Mesendoderm (in vitro differentiated cells): Measurements from ENCODE around the gene SWAP70.

ENCODE experiments used
- DNase-seq: peaks from one replicate; pipeline ENCODE4 v3.0.0; 2013
- H2AK5ac ChIP-seq: 2 replicates; pipeline ENCODE4 v1.6.1; 2013; ENCODE audit warnings: low read length, inconsistent platforms
- H2BK120ac ChIP-seq: 2 replicates; pipeline ENCODE4 v1.6.1; 2013; ENCODE audit warnings: low read depth, mild to moderate bottlenecking, low read length, moderate library complexity, mixed read lengths
- H2BK15ac ChIP-seq: replicated peaks from 2 replicates; pipeline ENCODE4 v1.6.1; 2013; ENCODE audit warnings: low read depth, mild to moderate bottlenecking, moderate library complexity
- H2BK5ac ChIP-seq: 2 replicates; pipeline ENCODE4 v1.6.1; 2013; ENCODE audit warnings: low read length, inconsistent platforms
- H3K18ac ChIP-seq: 2 replicates; pipeline ENCODE4 v1.6.1; 2013; ENCODE audit warnings: mild to moderate bottlenecking, low read length, mixed read lengths
- H3K23ac ChIP-seq: one replicate; pipeline ENCODE4 v1.6.1; 2013; ENCODE audit warnings: low read length
- H3K27ac ChIP-seq: 2 replicates; pipeline ENCODE4 v1.5.1; 2013; ENCODE audit warnings: low read depth, mild to moderate bottlenecking, inconsistent platforms, low read length, moderate library complexity
- H3K27me3 ChIP-seq: 2 replicates; pipeline ENCODE4 v1.6.1; 2013; ENCODE audit warnings: low read length, control low read depth, mild to moderate bottlenecking, inconsistent platforms; ENCODE audit not compliant: insufficient read depth, poor library complexity
- H3K36me3 ChIP-seq: 2 replicates; pipeline ENCODE4 v1.6.1; 2013; ENCODE audit warnings: low read length, inconsistent platforms; ENCODE audit not compliant: control insufficient read depth, insufficient read depth
- H3K4ac ChIP-seq: one replicate; pipeline ENCODE4 v1.6.1; 2013; ENCODE audit warnings: low read depth, mild to moderate bottlenecking, low read length, moderate library complexity
- H3K4me1 ChIP-seq: 2 replicates; pipeline ENCODE4 v1.6.1; 2013; ENCODE audit warnings: low read depth, low read length, inconsistent platforms; ENCODE audit not compliant: control insufficient read depth
- H3K4me2 ChIP-seq: 2 replicates; pipeline ENCODE4 v1.6.1; 2013; ENCODE audit warnings: low read length
- H3K4me3 ChIP-seq: 2 replicates; pipeline ENCODE4 v1.5.1; 2013; ENCODE audit warnings: mild to moderate bottlenecking, low read length
- H3K56ac ChIP-seq: one replicate; pipeline ENCODE4 v1.6.1; 2013; ENCODE audit warnings: low read length
- H3K79me1 ChIP-seq: 2 replicates; pipeline ENCODE4 v1.6.1; 2013; ENCODE audit warnings: low read length, inconsistent platforms
- H3K79me2 ChIP-seq: 2 replicates; pipeline ENCODE4 v1.6.1; 2013; ENCODE audit warnings: mild to moderate bottlenecking, low read length; ENCODE audit not compliant: control insufficient read depth, insufficient read depth
- H3K9ac ChIP-seq: 2 replicates; pipeline ENCODE4 v1.6.1; 2013; ENCODE audit warnings: low read length, inconsistent platforms
- H4K5ac ChIP-seq: one replicate; pipeline ENCODE4 v1.6.1; 2013; ENCODE audit warnings: low read length
- H4K8ac ChIP-seq: one replicate; pipeline ENCODE4 v1.6.1; 2013; ENCODE audit warnings: low read depth, mild to moderate bottlenecking, control low read depth, low read length, moderate library complexity
- WGBS: extraction: QIAGEN DNeasy Blood & Tissue Kit; methylation state at CpG from one replicate; pipeline ENCODE4 v1.1.7; 2013; ENCODE audit warnings: low lambda C conversion rate, missing lambda C conversion rate; ENCODE audit not compliant: insufficient coverage; ENCODE audit errors: extremely low coverage; 5-methylcytosine and 5-hydroxymethylcytosine counted together

SWAP70 gene

GRCh38 chr11:9759519-9760192, 95.8 kb downstream of the SWAP70 start:
- H2BK5ac ChIP-seq, result peak overlapping the region; percentile 68
- no peaks in the 10 kb centered on the region for H3K27me3 ChIP-seq
- no peak overlapping the region for H2BK15ac ChIP-seq
- peak overlapping the region; percentile 78 for H3K18ac ChIP-seq
- H3K56ac ChIP-seq, result peak overlapping the region; percentile 92
- H2BK120ac ChIP-seq, result no peak overlapping the region
- peak overlapping the region; percentile 76 for H3K9ac ChIP-seq
- DNase-seq, result no peak
- H3K36me3 ChIP-seq, result no peaks in the 10 kb centered on the region
- no peak overlapping the region for H3K27ac ChIP-seq
- peaks cover 4% of the 10 kb centered on the region for H3K4me1 ChIP-seq
- no peaks in the 10 kb centered on the region for H3K79me2 ChIP-seq
- H3K4me2 ChIP-seq, result no peak overlapping the region
- WGBS, result no CpG with 5 or more reads among the region's 10 CpGs
- H4K5ac ChIP-seq, result no peak overlapping the region
- peak overlapping the region; percentile 74 for H3K4ac ChIP-seq
- H3K23ac ChIP-seq, result no peak overlapping the region
- no peak overlapping the region for H3K4me3 ChIP-seq
- no peak overlapping the region for H2AK5ac ChIP-seq
- no peaks in the 10 kb centered on the region for H3K79me1 ChIP-seq
- H4K8ac ChIP-seq, result no peak overlapping the region

GRCh38 chr11:9760193-9760575, 96.3 kb downstream of the SWAP70 start:
- DNase-seq, result no peak
- H3K27ac ChIP-seq, result no peak overlapping the region
- no peak overlapping the region for H3K9ac ChIP-seq

GRCh38 chr11:9761441-9761945, 97.6 kb downstream of the SWAP70 start:
- no peaks in the 10 kb centered on the region for H3K79me1 ChIP-seq
- peaks cover 17% of the 10 kb centered on the region for H3K4me1 ChIP-seq
- H3K56ac ChIP-seq, result no peak overlapping the region
- H2AK5ac ChIP-seq, result no peak overlapping the region
- no peaks in the 10 kb centered on the region for H3K79me2 ChIP-seq
- H2BK120ac ChIP-seq, result no peak overlapping the region
- H2BK5ac ChIP-seq, result no peak overlapping the region
- H4K5ac ChIP-seq, result no peak overlapping the region
- no peak overlapping the region for H2BK15ac ChIP-seq
- no peak overlapping the region for H3K23ac ChIP-seq
- no peak overlapping the region for H4K8ac ChIP-seq
- no peaks in the 10 kb centered on the region for H3K36me3 ChIP-seq
- H3K9ac ChIP-seq, result no peak overlapping the region
- no peak overlapping the region for H3K27ac ChIP-seq
- no peak overlapping the region for H3K4ac ChIP-seq
- WGBS, result no CpG with 5 or more reads among the region's 6 CpGs
- DNase-seq, result no peak
- no peaks in the 10 kb centered on the region for H3K27me3 ChIP-seq
- H3K4me3 ChIP-seq, result no peak overlapping the region
- no peak overlapping the region for H3K18ac ChIP-seq
- H3K4me2 ChIP-seq, result no peak overlapping the region

More at GRCh38 chr11:9760193-9760575, 96.3 kb downstream of the SWAP70 start:
- no peak overlapping the region for H3K56ac ChIP-seq
- H3K79me1 ChIP-seq, result no peaks in the 10 kb centered on the region
- H3K4me2 ChIP-seq, result no peak overlapping the region
- no peak overlapping the region for H4K5ac ChIP-seq
- WGBS, result no CpG with 5 or more reads among the region's 3 CpGs
- H3K27me3 ChIP-seq, result no peaks in the 10 kb centered on the region
- H3K18ac ChIP-seq, result peak overlapping the region; percentile 34
- H2AK5ac ChIP-seq, result peak overlapping the region; percentile 27
- H3K79me2 ChIP-seq, result no peaks in the 10 kb centered on the region
- no peak overlapping the region for H3K4me3 ChIP-seq
- no peak overlapping the region for H3K23ac ChIP-seq
- H3K4me1 ChIP-seq, result peaks cover 8% of the 10 kb centered on the region
- H3K36me3 ChIP-seq, result no peaks in the 10 kb centered on the region
- no peak overlapping the region for H2BK120ac ChIP-seq
- no peak overlapping the region for H2BK5ac ChIP-seq
- H4K8ac ChIP-seq, result no peak overlapping the region
- H3K4ac ChIP-seq, result peak overlapping the region; percentile 38
- no peak overlapping the region for H2BK15ac ChIP-seq

- Histone ChIP-seq H3K23ac (no peak overlapping the region), H4K5ac (no peak overlapping the region), H2BK5ac (no peak overlapping the region), H3K36me3 (no peaks in the 10 kb centered on the region), H3K18ac (no peak overlapping the region), H3K4ac (no peak overlapping the region), H3K79me1 (no peaks in the 10 kb centered on the region), H3K27me3 (no peaks in the 10 kb centered on the region), H4K8ac (no peak overlapping the region), H3K56ac (no peak overlapping the region), H3K27ac (no peak overlapping the region), H2BK120ac (no peak overlapping the region), H3K9ac (no peak overlapping the region), H3K4me1 (peaks cover 17% of the 10 kb centered on the region), H2AK5ac (no peak overlapping the region), H3K79me2 (no peaks in the 10 kb centered on the region), H3K4me2 (no peak overlapping the region), H3K4me3 (no peak overlapping the region), H2BK15ac (no peak overlapping the region)
- no CpG with 5 or more reads among the region's 4 CpGs for WGBS
- DNase-seq, result no peak
These were observed 98.7 kb downstream of the SWAP70 start for GRCh38 chr11:9762531-9762930.

GRCh38 chr11:9763301-9763700, 99.4 kb downstream of the SWAP70 start:
- Histone ChIP-seq H3K36me3 (no peaks in the 10 kb centered on the region), H3K79me1 (no peaks in the 10 kb centered on the region), H3K4ac (no peak overlapping the region), H2BK5ac (no peak overlapping the region), H4K8ac (no peak overlapping the region), H3K27me3 (no peaks in the 10 kb centered on the region), H3K4me1 (peaks cover 17% of the 10 kb centered on the region), H4K5ac (no peak overlapping the region), H3K4me3 (no peak overlapping the region), H3K23ac (no peak overlapping the region), H3K4me2 (no peak overlapping the region), H3K18ac (no peak overlapping the region), H3K79me2 (no peaks in the 10 kb centered on the region), H3K56ac (no peak overlapping the region), H2BK120ac (no peak overlapping the region), H2AK5ac (no peak overlapping the region), H3K27ac (no peak overlapping the region), H2BK15ac (no peak overlapping the region), H3K9ac (no peak overlapping the region)
- no peak for DNase-seq
- no CpG with 5 or more reads among the region's 1 CpG for WGBS
